Stromal cell of bone marrow (primary cell): ENCODE data around the gene GOLGA3.

Source experiments
- DNase-seq: peaks from one replicate; pipeline ENCODE4 v3.0.0-alpha.2; 2012; ENCODE audit warnings: low read depth

Gene GOLGA3

GRCh38 chr12:132723015-132723763, 105.5 kb downstream of the GOLGA3 start:
- no peak for DNase-seq

- DNase-seq = no peak
Measured at GRCh38 chr12:132720606-132721345, 107.9 kb downstream of the GOLGA3 start.

GRCh38 chr12:132719954-132720324, 108.7 kb downstream of the GOLGA3 start:
- no peak for DNase-seq

GRCh38 chr12:132719141-132719953, 109.3 kb downstream of the GOLGA3 start:
- no peak for DNase-seq
